Tibial nerve (tissue), 4 donors: Measurements from ENCODE around the gene HPSE2.

ENCODE experiments used
- CTCF ChIP-seq, 5 experiments: fragments of 200-600 bp in 3 of 5; fragments of 450-650 bp in 2 of 5; sonication (generic) in 3 of 5; IDR thresholded peaks; one replicate each; pipeline ENCODE4 v1.5.1; 2016 to 2019; ENCODE audit warnings: antibody characterized with exemption in 5 of 5, mild to moderate bottlenecking in 3 of 5, moderate library complexity in 2 of 5
- EP300 ChIP-seq, 2 donors: sonication (generic); formaldehyde crosslinking; IDR thresholded peaks; one replicate each; pipeline ENCODE4 v1.6.1; 2017; ENCODE audit warnings: antibody characterized with exemption in 2 of 2, mild to moderate bottlenecking in 1 of 2

GRCh38 chr10:98920360-98920759 is 315.3 kb downstream of the HPSE2 start:
- TF ChIP-seq EP300 (IDR thresholded peaks at IDR 0.05) (no peak), CTCF (IDR thresholded peaks at IDR 0.05) (no peak)
